Nephron progenitor cell (in vitro differentiated cells): ENCODE measurements around the gene SLC18B1.

Experiments
- DNase-seq: peaks from one replicate; pipeline ENCODE4 v3.0.0; 2021
- H3K27ac Mint-ChIP-seq: 2 replicates; pipeline ENCODE4 v1.8.0; 2021; ENCODE audit warnings: mild to moderate bottlenecking, moderate library complexity, mixed read lengths
- H3K27me3 Mint-ChIP-seq: 2 replicates; pipeline ENCODE4 v1.8.0; 2021; ENCODE audit warnings: mild to moderate bottlenecking, low read depth, mixed read lengths; ENCODE audit not compliant: poor library complexity
- H3K36me3 Mint-ChIP-seq: 2 replicates; pipeline ENCODE4 v1.8.0; 2021; ENCODE audit warnings: low read depth, mixed read lengths
- H3K4me1 Mint-ChIP-seq: 2 replicates; pipeline ENCODE4 v1.8.0; 2021; ENCODE audit warnings: mixed read lengths
- H3K4me3 Mint-ChIP-seq: 2 replicates; pipeline ENCODE4 v1.8.0; 2021; ENCODE audit warnings: mild to moderate bottlenecking, moderate library complexity, mixed read lengths
- H3K9me3 Mint-ChIP-seq: 2 replicates; pipeline ENCODE4 v1.8.0; 2021; ENCODE audit warnings: mild to moderate bottlenecking, moderate library complexity, mixed read lengths
- TF ChIP-seq, protein P1 (sequence below): fragments of 200-600 bp; sonication (generic); IDR thresholded peaks from 2 replicates; pipeline ENCODE4 v1.5.0; 2021; ENCODE audit warnings: antibody characterized with exemption

SLC18B1 gene

DNA sequence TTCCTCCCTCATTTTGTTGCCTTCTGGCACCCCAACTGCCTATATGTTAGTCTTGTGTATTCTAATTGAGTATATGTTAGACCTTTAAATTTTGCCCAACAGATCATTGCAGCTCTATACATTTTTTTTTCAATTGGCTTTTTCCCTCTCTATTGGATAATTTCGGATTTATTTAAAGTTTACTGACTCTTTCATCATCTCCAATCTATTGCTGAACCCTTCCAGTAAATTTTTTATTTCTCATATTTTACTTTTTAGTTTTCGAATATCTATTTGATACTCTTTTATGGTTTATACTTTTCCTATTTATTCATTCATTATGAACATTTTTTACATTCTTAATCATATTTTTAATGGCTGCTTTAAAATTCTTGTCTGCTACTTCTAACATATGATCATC lies 7.1 kb upstream of the SLC18B1 start:
- H3K27ac Mint-ChIP-seq: no peak overlapping the region
- peaks cover 16% of the 10 kb centered on the region for H3K27me3 Mint-ChIP-seq
- H3K36me3 Mint-ChIP-seq: no peaks in the 10 kb centered on the region
- TF ChIP-seq, protein P1, sequence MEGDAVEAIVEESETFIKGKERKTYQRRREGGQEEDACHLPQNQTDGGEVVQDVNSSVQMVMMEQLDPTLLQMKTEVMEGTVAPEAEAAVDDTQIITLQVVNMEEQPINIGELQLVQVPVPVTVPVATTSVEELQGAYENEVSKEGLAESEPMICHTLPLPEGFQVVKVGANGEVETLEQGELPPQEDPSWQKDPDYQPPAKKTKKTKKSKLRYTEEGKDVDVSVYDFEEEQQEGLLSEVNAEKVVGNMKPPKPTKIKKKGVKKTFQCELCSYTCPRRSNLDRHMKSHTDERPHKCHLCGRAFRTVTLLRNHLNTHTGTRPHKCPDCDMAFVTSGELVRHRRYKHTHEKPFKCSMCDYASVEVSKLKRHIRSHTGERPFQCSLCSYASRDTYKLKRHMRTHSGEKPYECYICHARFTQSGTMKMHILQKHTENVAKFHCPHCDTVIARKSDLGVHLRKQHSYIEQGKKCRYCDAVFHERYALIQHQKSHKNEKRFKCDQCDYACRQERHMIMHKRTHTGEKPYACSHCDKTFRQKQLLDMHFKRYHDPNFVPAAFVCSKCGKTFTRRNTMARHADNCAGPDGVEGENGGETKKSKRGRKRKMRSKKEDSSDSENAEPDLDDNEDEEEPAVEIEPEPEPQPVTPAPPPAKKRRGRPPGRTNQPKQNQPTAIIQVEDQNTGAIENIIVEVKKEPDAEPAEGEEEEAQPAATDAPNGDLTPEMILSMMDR: no peak
- peaks cover 22% of the 10 kb centered on the region for H3K9me3 Mint-ChIP-seq
- no peak overlapping the region for H3K4me3 Mint-ChIP-seq
- no peak for DNase-seq
- H3K4me1 Mint-ChIP-seq: no peaks in the 10 kb centered on the region

- no peak for DNase-seq
- H3K27me3 Mint-ChIP-seq: peaks cover 16% of the 10 kb centered on the region
- no peaks in the 10 kb centered on the region for H3K36me3 Mint-ChIP-seq
- no peak overlapping the region for H3K4me3 Mint-ChIP-seq
- TF ChIP-seq, protein P1: no peak
- H3K9me3 Mint-ChIP-seq: peaks cover 22% of the 10 kb centered on the region
- H3K27ac Mint-ChIP-seq: no peak overlapping the region
- no peaks in the 10 kb centered on the region for H3K4me1 Mint-ChIP-seq
These were observed 5.8 kb upstream of the SLC18B1 start for GRCh38 chr6:132804251-132804650.

- H3K4me1 Mint-ChIP-seq: peaks cover 9% of the 10 kb centered on the region
- no peak overlapping the region for H3K4me3 Mint-ChIP-seq
- H3K36me3 Mint-ChIP-seq: peaks cover 8% of the 10 kb centered on the region
These were observed 2.2 kb upstream of the SLC18B1 start for GRCh38 chr6:132800656-132801055.

GRCh38 chr6:132798869-132799538 lies 567 bp upstream of the SLC18B1 start:
- Mint-ChIP-seq H3K27ac (no peak overlapping the region), H3K4me3 (peak overlapping the region; percentile 87)
- TF ChIP-seq, protein P1: peak; percentile 77

More at GRCh38 chr6:132800656-132801055, 2.2 kb upstream of the SLC18B1 start:
- H3K27ac Mint-ChIP-seq: no peak overlapping the region
- H3K9me3 Mint-ChIP-seq: peaks cover 15% of the 10 kb centered on the region
- H3K27me3 Mint-ChIP-seq: peaks cover 6% of the 10 kb centered on the region
- TF ChIP-seq, protein P1: no peak
- no peak for DNase-seq

DNA sequence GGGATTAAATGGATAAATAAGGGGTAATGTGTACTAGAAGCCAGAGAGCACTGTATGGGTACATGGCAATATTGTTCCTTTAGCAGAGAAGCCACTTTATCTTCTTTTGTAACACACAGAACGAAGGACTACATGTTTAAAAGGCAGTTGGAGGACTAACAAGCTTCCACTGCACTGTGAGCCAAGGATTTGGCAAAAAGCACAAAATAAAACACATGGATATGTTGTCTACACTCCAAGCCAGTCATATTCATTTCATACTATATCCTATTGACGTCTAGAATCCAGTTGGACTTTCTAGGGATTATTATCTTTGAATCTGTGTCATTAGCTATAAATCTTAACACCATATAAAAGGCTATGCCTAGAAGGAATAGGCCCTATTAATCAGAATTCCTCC lies 3.0 kb downstream of the SLC18B1 start:
- no peak for DNase-seq
- Mint-ChIP-seq H3K27me3 (peaks cover 3% of the 10 kb centered on the region), H3K4me3 (no peak overlapping the region), H3K9me3 (no peaks in the 10 kb centered on the region), H3K36me3 (peaks cover 30% of the 10 kb centered on the region), H3K27ac (no peak overlapping the region), H3K4me1 (peaks cover 9% of the 10 kb centered on the region)
- TF ChIP-seq, protein P1: no peak

More at GRCh38 chr6:132798869-132799538, 567 bp upstream of the SLC18B1 start:
- H3K27me3 Mint-ChIP-seq: no peaks in the 10 kb centered on the region
- peaks cover 4% of the 10 kb centered on the region for H3K9me3 Mint-ChIP-seq
- peaks cover 19% of the 10 kb centered on the region for H3K36me3 Mint-ChIP-seq
- DNase-seq: peak; percentile 65
- peaks cover 9% of the 10 kb centered on the region for H3K4me1 Mint-ChIP-seq

DNA sequence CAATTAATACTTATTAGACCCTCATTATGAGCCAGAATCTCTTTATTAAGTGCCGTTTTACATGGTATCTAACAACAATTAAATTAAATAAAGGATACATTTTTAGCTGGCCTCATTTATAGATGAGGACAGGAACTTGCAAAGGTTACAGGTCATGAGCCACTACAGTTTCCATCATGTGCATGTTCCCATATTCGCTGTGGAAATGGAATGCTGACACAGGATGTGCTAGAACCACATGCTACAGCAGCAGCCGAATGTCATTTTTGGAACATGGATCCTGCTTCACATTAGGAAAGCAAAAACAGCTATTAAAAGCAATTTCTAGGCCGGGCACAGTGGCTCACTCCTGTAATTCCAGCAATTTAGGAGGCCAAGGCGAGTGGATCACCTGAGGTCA lies 5.9 kb downstream of the SLC18B1 start:
- Mint-ChIP-seq H3K4me1 (peaks cover 7% of the 10 kb centered on the region), H3K9me3 (no peaks in the 10 kb centered on the region), H3K27ac (no peak overlapping the region), H3K36me3 (peaks cover 56% of the 10 kb centered on the region), H3K27me3 (peaks cover 3% of the 10 kb centered on the region), H3K4me3 (no peak overlapping the region)
- TF ChIP-seq, protein P1: no peak
- no peak for DNase-seq
